Caco-2 (cell line): ENCODE data around the gene VWA8. TPM values are rescaled to one million over a fixed set of nuclear protein-coding genes. Genes with fewer than 3 reads are reported as not detected.

Source experiments
- BruUV-seq: library from RNA; stranded (reverse); fragments of 400-500 nt; replicated peaks from 2 replicates; lab custom pipeline; 2021; lab: Mats Ljungman, UMichigan
- CTCF ChIA-PET: fragments of 300-600 bp; sonication (Branson Sonifier 250); formaldehyde crosslinking; loops from one replicate; lab custom pipeline; 2022; ENCODE audit warnings: antibody characterized with exemption; lab: Charles Lee
- POLR2A ChIA-PET: fragments of 300-600 bp; sonication (Branson Sonifier 250); formaldehyde crosslinking; loops from one replicate; lab custom pipeline; 2022; ENCODE audit warnings: antibody characterized with exemption; lab: Charles Lee
- DNase-seq, 2 experiments: peaks; one replicate each; pipeline versions ENCODE4 v3.0.0 to v3.0.0-alpha.2; 2020 to 2022
- H3K27me3 ChIP-seq: replicated peaks from 2 replicates; pipeline ENCODE4 v1.6.0; 2011; ENCODE audit warnings: low read length; ENCODE audit not compliant: control insufficient read depth, insufficient read depth
- H3K36me3 ChIP-seq: 2 replicates; pipeline ENCODE4 v1.5.1; 2011; ENCODE audit warnings: low read length; ENCODE audit not compliant: control insufficient read depth, insufficient read depth
- H3K4me1 ChIP-seq: fragments of 250-450 bp; sonication (Bioruptor Pico); 2 replicates; pipeline ENCODE4 v1.5.1; 2020; ENCODE audit warnings: mild to moderate bottlenecking
- H3K4me3 ChIP-seq: 2 replicates; pipeline ENCODE4 v1.5.1; 2011; ENCODE audit warnings: low read depth, mild to moderate bottlenecking, control low read depth, low read length
- H3K9me3 ChIP-seq: fragments of 250-450 bp; sonication (Bioruptor Pico); 2 replicates; pipeline ENCODE4 v1.5.1; 2020; ENCODE audit warnings: mild to moderate bottlenecking, moderate library complexity
- H3K27ac Mint-ChIP-seq: one replicate; pipeline ENCODE4 v1.8.0; 2022; ENCODE audit warnings: mixed read lengths; ENCODE audit not compliant: unreplicated experiment
- H3K27me3 Mint-ChIP-seq: one replicate; pipeline ENCODE4 v1.8.0; 2022; ENCODE audit warnings: mixed read lengths; ENCODE audit not compliant: insufficient read depth, unreplicated experiment
- H3K36me3 Mint-ChIP-seq: one replicate; pipeline ENCODE4 v1.8.0; 2022; ENCODE audit warnings: mild to moderate bottlenecking, mixed read lengths; ENCODE audit not compliant: insufficient read depth, unreplicated experiment
- H3K4me1 Mint-ChIP-seq: one replicate; pipeline ENCODE4 v1.8.0; 2022; ENCODE audit warnings: low read depth, mixed read lengths; ENCODE audit not compliant: unreplicated experiment
- H3K4me3 Mint-ChIP-seq: one replicate; pipeline ENCODE4 v1.8.0; 2022; ENCODE audit warnings: mild to moderate bottlenecking, moderate library complexity, mixed read lengths; ENCODE audit not compliant: unreplicated experiment
- H3K9me3 Mint-ChIP-seq: one replicate; pipeline ENCODE4 v1.8.0; 2022; ENCODE audit warnings: mixed read lengths; ENCODE audit not compliant: unreplicated experiment
- CTCF ChIP-seq, 2 experiments: fragments of 200-600 bp in 1 of 2; IDR thresholded peaks; 1 replicate in 1 of 2; 2 replicates in 1 of 2; pipeline versions ENCODE4 v1.5.1 to v1.8.0; 2011 to 2022; ENCODE audit warnings: antibody characterized with exemption in 1 of 2, control low read depth in 1 of 2, inconsistent platforms in 1 of 2, low read depth in 1 of 2, low read length in 1 of 2, mild to moderate bottlenecking in 1 of 2, moderate library complexity in 1 of 2; ENCODE audit not compliant: insufficient read depth in 1 of 2, severe bottlenecking in 1 of 2, unreplicated experiment in 1 of 2
- intact Hi-C: fragments of 100-400 bp; cut with micrococcal nuclease; formaldehyde crosslinking; loops from one replicate; pipeline ENCODE4 v1.10.0; 2022; ENCODE audit not compliant: unreplicated experiment
- total RNA-seq: library from RNA; stranded (reverse); gene quantifications from 2 replicates; pipeline ENCODE4 v1.2.3, GENCODE V29; 2022

The VWA8 gene
- total RNA-seq, 1 experiment from 2014 or later = 20.7 TPM

DNA sequence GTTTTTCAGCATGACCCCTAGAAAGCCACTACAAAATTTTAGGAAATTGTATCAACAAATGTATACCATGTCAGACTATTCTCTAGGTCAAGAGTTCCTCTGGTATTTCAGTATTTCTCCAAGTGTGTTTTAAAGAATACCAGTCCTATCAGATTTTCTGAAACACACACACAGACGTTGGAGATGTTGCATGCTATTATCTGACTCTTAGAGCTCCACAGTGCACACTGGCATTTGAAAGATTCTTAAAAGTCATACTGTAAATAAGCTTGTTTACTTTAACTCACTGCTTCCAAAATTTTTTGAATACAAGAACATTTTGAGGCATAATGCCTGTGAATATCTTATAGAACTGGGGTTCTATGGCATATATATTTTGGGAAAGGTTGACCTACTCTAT, 33.8 kb upstream of the VWA8 start:
- Mint-ChIP-seq H3K4me3 (no peak overlapping the region), H3K36me3 (peaks cover 5% of the 10 kb centered on the region), H3K9me3 (no peaks in the 10 kb centered on the region), H3K27ac (no peak overlapping the region), H3K4me1 (no peaks in the 10 kb centered on the region), H3K27me3 (peaks cover 5% of the 10 kb centered on the region)
- no peak for DNase-seq
- Histone ChIP-seq H3K36me3 (no peaks in the 10 kb centered on the region), H3K4me3 (no peak overlapping the region), H3K4me1 (no peaks in the 10 kb centered on the region), H3K27me3 (no peaks in the 10 kb centered on the region), H3K9me3 (no peaks in the 10 kb centered on the region)
- TF ChIP-seq CTCF (IDR thresholded peaks at IDR 0.05; ENCODE audit: insufficient read depth in 1 of 2, low read depth in 1 of 2, low read length in 1 of 2, severe bottlenecking in 1 of 2, unreplicated experiment in 1 of 2) = no peak
- intact Hi-C loops = no loop called here
- BruUV-seq = no TSS peak
- ChIA-PET POLR2A (no interaction called here), CTCF (no interaction called here)

DNA sequence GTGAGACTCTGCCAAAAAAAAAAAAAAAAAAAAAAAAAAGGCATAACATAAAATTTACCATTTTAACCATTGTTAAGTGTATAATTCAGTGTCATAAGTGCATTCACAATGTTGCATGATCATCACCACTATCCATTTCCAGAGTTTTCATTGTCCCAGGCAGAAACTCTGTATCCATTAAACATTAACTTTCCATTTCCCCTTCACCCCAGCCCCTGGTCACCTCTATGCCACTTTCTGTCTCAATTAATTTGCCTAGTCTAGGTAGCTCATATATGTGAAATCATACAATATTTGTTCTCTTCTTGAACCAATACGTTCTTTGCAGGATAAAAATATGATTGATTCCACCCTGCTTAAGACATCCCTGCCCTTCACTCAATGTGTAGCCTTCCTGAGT, 31.0 kb upstream of the VWA8 start:
- Histone ChIP-seq H3K4me1 (no peaks in the 10 kb centered on the region), H3K27me3 (no peaks in the 10 kb centered on the region), H3K9me3 (no peaks in the 10 kb centered on the region), H3K36me3 (no peaks in the 10 kb centered on the region), H3K4me3 (no peak overlapping the region)
- no peaks in the 10 kb centered on the region for H3K4me1 Mint-ChIP-seq
- H3K4me3 Mint-ChIP-seq = no peak overlapping the region
- no TSS peak for BruUV-seq
- no peaks in the 10 kb centered on the region for H3K36me3 Mint-ChIP-seq
- intact Hi-C loops = no loop called here
- no peaks in the 10 kb centered on the region for H3K9me3 Mint-ChIP-seq
- DNase-seq = no peak
- H3K27me3 Mint-ChIP-seq = peaks cover 3% of the 10 kb centered on the region
- H3K27ac Mint-ChIP-seq = no peak overlapping the region
- TF ChIP-seq CTCF (IDR thresholded peaks at IDR 0.05; ENCODE audit: insufficient read depth in 1 of 2, low read depth in 1 of 2, low read length in 1 of 2, severe bottlenecking in 1 of 2, unreplicated experiment in 1 of 2) = no peak
- ChIA-PET CTCF (no interaction called here), POLR2A (no interaction called here)

- DNase-seq = no peak
- no peak overlapping the region for H3K4me3 Mint-ChIP-seq
- peaks cover 14% of the 10 kb centered on the region for H3K27me3 Mint-ChIP-seq
- Histone ChIP-seq H3K36me3 (no peaks in the 10 kb centered on the region), H3K27me3 (no peaks in the 10 kb centered on the region), H3K4me1 (no peaks in the 10 kb centered on the region), H3K9me3 (no peaks in the 10 kb centered on the region), H3K4me3 (no peak overlapping the region)
- BruUV-seq = no TSS peak
- H3K9me3 Mint-ChIP-seq = no peaks in the 10 kb centered on the region
- no peaks in the 10 kb centered on the region for H3K36me3 Mint-ChIP-seq
- intact Hi-C loops = no loop called here
- H3K4me1 Mint-ChIP-seq = no peaks in the 10 kb centered on the region
- H3K27ac Mint-ChIP-seq = no peak overlapping the region
- CTCF ChIA-PET = no interaction called here
- TF ChIP-seq CTCF (IDR thresholded peaks at IDR 0.05; ENCODE audit: insufficient read depth in 1 of 2, low read depth in 1 of 2, low read length in 1 of 2, severe bottlenecking in 1 of 2, unreplicated experiment in 1 of 2) = no peak
- POLR2A ChIA-PET = no interaction called here
These were observed 27.3 kb upstream of the VWA8 start for GRCh38 chr13:41988244-41988643.
